ENCODE measurements around the gene TRIM29.

TRIM29 gene

DNA sequence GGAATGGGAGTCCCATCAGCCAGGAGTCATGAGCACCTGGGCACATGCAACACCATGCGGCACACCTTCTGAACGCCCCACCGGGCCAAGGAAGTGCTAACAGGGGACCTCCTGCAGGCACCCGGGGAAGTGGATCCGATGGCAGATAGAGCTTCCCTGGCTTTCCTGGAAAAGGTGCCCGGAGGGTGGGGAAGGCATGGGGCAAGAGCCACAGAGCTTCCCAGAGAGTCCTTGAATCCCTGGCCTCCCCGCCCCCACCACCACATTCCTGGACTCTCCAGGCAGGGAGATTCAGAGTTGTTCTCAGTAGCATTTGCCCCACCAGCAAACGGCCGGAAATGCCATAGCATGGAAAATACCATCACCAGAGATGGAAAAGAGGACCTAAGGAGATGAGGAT is 8.3 kb downstream of the TRIM29 start:
- no peaks in the 10 kb centered on the region for H3K27me3 ChIP-seq (ENCODE audit: control insufficient read depth, insufficient read depth, low read length)
- no peak for DNase-seq (ENCODE audit: low read depth, low spot score)
- H3K27ac ChIP-seq (ENCODE audit: low read length): no peak overlapping the region
- H3K36me3 ChIP-seq (ENCODE audit: control insufficient read depth, insufficient read depth, low read length): no peaks in the 10 kb centered on the region
- WGBS (ENCODE audit: insufficient coverage, insufficient read length): no CpG with 5 or more reads among the region's 9 CpGs
- no peak overlapping the region for H3K4me3 ChIP-seq (ENCODE audit: low read length)
- H3K9me3 ChIP-seq (ENCODE audit: control insufficient read depth, insufficient read depth, low read length): no peaks in the 10 kb centered on the region
- no peaks in the 10 kb centered on the region for H3K4me1 ChIP-seq (ENCODE audit: control insufficient read depth, insufficient read depth, low read length)

DNA sequence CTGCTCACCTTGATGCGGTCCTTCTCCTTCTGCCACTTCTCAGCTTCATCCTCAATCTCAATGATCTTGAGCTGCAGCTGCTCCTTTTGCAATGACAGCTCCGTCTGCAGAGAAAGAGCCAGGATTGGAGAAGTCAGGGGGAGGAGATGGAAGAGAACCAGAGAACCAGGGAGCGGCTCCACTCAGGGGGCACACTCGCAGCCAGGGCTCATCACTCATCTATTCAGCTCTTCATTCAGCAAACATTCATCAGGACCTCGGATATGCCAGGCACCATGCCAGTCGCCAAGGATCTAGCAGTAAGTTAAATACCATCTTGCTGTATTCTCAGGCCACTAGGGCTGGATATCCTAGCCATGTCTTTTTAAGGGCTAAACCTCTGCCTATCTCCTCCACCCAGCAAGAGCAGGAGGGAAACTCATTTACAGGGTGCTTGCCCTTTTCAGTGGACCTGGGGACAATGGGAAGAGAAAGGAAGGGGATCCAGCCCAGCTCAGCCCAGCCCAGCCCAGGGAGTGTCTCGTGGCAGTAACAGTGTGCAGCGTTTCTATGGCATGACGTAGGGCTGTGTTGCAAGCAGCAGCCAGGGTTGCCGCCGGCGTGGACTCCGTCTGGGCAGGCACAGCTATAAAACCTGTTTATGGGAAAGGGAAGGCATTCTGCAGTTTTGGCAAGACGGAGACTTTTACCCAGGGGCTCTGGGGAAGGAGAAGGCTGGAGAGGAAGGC is 9.4 kb downstream of the TRIM29 start:
- Histone ChIP-seq H3K27me3 (ENCODE audit: control insufficient read depth, insufficient read depth, low read length) (no peaks in the 10 kb centered on the region), H3K9me3 (ENCODE audit: control insufficient read depth, insufficient read depth, low read length) (no peaks in the 10 kb centered on the region), H3K27ac (ENCODE audit: low read length) (no peak overlapping the region), H3K36me3 (ENCODE audit: control insufficient read depth, insufficient read depth, low read length) (no peaks in the 10 kb centered on the region), H3K4me1 (ENCODE audit: control insufficient read depth, insufficient read depth, low read length) (no peaks in the 10 kb centered on the region), H3K4me3 (ENCODE audit: low read length) (no peak overlapping the region)
- no peak for DNase-seq (ENCODE audit: low read depth, low spot score)
- no CpG with 5 or more reads among the region's 14 CpGs for WGBS (ENCODE audit: insufficient coverage, insufficient read length)

DNA sequence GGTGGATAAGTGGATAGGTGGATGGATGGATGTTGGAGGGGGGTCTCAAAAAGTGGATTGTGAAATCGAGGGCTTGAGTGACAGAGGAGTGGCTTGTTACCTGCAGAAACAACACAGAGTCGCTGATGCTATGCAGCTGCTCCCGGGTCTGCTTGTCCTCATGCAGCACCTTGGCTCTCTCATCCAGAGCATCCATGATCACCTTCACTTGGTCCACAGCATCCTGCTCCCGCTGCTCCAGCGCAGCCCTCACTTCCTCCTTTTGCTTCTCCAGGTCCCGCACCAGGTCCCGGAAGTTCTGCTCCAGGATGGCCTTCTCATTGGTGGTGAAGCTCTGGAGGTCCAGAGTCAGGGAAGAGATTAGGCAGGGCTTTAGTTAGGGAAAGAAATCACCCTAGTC is 10.7 kb downstream of the TRIM29 start:
- H3K4me1 ChIP-seq (ENCODE audit: control insufficient read depth, insufficient read depth, low read length): no peaks in the 10 kb centered on the region
- H3K27me3 ChIP-seq (ENCODE audit: control insufficient read depth, insufficient read depth, low read length): no peaks in the 10 kb centered on the region
- H3K4me3 ChIP-seq (ENCODE audit: low read length): no peak overlapping the region
- H3K36me3 ChIP-seq (ENCODE audit: control insufficient read depth, insufficient read depth, low read length): no peaks in the 10 kb centered on the region
- H3K27ac ChIP-seq (ENCODE audit: low read length): no peak overlapping the region
- no peak for DNase-seq (ENCODE audit: low read depth, low spot score)
- no peaks in the 10 kb centered on the region for H3K9me3 ChIP-seq (ENCODE audit: control insufficient read depth, insufficient read depth, low read length)
- no CpG with 5 or more reads among the region's 7 CpGs for WGBS (ENCODE audit: insufficient coverage, insufficient read length)

DNA sequence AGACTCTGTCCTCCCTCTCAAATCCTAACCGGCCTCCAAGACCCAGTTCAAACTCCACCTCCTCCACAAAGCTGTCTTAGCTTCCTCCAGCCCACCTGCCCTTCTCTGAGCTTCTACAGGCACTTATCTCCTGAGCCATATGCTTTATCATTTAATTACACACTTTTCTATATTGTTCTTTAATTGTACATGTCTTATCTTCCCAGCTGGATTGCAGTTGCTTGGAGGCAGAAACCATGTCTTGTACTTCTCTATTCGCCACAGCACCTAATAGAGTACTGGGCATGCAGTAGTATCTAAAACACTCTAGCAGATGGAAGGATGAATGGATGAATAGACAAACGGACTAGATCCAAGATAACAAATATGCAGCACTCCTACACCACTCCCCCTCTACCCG is 11.3 kb downstream of the TRIM29 start:
- DNase-seq (ENCODE audit: low read depth, low spot score): no peak
- H3K4me1 ChIP-seq (ENCODE audit: control insufficient read depth, insufficient read depth, low read length): no peaks in the 10 kb centered on the region
- H3K36me3 ChIP-seq (ENCODE audit: control insufficient read depth, insufficient read depth, low read length): no peaks in the 10 kb centered on the region
- WGBS (ENCODE audit: insufficient coverage, insufficient read length): no CpG with 5 or more reads among the region's 4 CpGs
- no peaks in the 10 kb centered on the region for H3K27me3 ChIP-seq (ENCODE audit: control insufficient read depth, insufficient read depth, low read length)
- H3K9me3 ChIP-seq (ENCODE audit: control insufficient read depth, insufficient read depth, low read length): no peaks in the 10 kb centered on the region
- H3K27ac ChIP-seq (ENCODE audit: low read length): no peak overlapping the region
- H3K4me3 ChIP-seq (ENCODE audit: low read length): no peak overlapping the region

DNA sequence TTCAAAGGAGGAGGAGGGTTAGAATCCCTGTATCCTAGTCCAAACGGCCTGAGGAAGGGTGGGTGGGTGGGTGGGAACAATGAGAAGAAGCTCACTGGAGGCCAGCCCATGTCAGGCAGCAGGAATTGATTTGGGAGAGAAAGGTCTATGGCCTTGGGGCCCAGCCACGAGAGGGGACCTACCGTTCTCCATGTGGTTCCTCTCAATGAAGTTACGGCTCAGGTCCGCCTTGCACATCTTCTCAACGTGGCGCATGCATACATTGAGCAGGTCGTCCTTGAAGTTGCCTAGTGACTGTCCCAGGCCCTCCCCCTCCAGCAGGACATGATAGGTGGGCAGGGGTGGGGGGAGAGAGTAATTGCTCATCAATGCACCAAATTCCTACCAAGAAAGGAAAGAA is 12.4 kb downstream of the TRIM29 start:
- H3K4me1 ChIP-seq (ENCODE audit: control insufficient read depth, insufficient read depth, low read length): no peaks in the 10 kb centered on the region
- DNase-seq (ENCODE audit: low read depth, low spot score): no peak
- no peaks in the 10 kb centered on the region for H3K27me3 ChIP-seq (ENCODE audit: control insufficient read depth, insufficient read depth, low read length)
- H3K27ac ChIP-seq (ENCODE audit: low read length): no peak overlapping the region
- no CpG with 5 or more reads among the region's 8 CpGs for WGBS (ENCODE audit: insufficient coverage, insufficient read length)
- no peaks in the 10 kb centered on the region for H3K9me3 ChIP-seq (ENCODE audit: control insufficient read depth, insufficient read depth, low read length)
- H3K4me3 ChIP-seq (ENCODE audit: low read length): no peak overlapping the region
- H3K36me3 ChIP-seq (ENCODE audit: control insufficient read depth, insufficient read depth, low read length): no peaks in the 10 kb centered on the region

DNA sequence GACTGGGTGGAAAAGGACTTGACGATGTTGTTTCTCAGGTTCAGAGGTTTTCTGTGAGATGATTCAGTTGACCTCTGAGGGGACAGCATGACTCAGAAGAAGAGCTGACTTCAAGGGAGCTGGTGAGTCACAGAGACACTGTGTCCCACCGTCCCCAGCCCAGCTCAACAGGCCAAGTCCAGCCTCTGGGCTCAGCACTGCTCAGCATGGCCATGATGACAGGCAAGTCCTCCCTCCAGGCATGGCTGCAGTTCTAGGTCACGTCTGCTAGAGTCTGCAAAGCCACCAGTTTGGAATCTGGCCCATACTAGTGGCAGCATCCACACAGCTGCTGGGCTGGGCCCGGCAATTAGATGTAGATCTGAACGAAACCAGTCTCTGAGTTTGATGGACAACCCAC is 12.9 kb downstream of the TRIM29 start:
- no peaks in the 10 kb centered on the region for H3K4me1 ChIP-seq (ENCODE audit: control insufficient read depth, insufficient read depth, low read length)
- WGBS (ENCODE audit: insufficient coverage, insufficient read length): no CpG with 5 or more reads among the region's 5 CpGs
- no peak overlapping the region for H3K4me3 ChIP-seq (ENCODE audit: low read length)
- H3K36me3 ChIP-seq (ENCODE audit: control insufficient read depth, insufficient read depth, low read length): no peaks in the 10 kb centered on the region
- no peak for DNase-seq (ENCODE audit: low read depth, low spot score)
- H3K27ac ChIP-seq (ENCODE audit: low read length): no peak overlapping the region
- H3K27me3 ChIP-seq (ENCODE audit: control insufficient read depth, insufficient read depth, low read length): no peaks in the 10 kb centered on the region
- H3K9me3 ChIP-seq (ENCODE audit: control insufficient read depth, insufficient read depth, low read length): no peaks in the 10 kb centered on the region

DNA sequence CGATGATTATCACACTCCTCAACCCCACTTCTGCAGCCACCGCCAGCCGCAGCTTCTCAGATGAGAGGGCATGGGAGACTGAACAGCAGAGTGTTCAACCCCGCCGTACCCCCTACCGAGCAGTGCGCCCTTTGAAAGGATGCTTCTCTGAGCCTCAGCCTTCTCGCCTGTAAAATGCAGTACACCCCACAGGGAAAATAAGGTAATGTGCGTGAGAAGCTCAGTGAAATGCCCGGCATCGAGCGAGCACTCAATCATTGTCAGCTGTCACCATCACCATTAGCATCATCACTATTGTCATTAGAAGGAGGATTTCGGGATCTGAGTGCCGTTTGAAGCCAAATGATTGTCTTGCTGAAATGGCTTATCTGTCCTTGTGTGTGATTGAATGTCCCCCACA is 13.6 kb downstream of the TRIM29 start:
- no peaks in the 10 kb centered on the region for H3K27me3 ChIP-seq (ENCODE audit: control insufficient read depth, insufficient read depth, low read length)
- H3K4me3 ChIP-seq (ENCODE audit: low read length): no peak overlapping the region
- no peaks in the 10 kb centered on the region for H3K9me3 ChIP-seq (ENCODE audit: control insufficient read depth, insufficient read depth, low read length)
- H3K4me1 ChIP-seq (ENCODE audit: control insufficient read depth, insufficient read depth, low read length): no peaks in the 10 kb centered on the region
- WGBS (ENCODE audit: insufficient coverage, insufficient read length): no CpG with 5 or more reads among the region's 14 CpGs
- no peaks in the 10 kb centered on the region for H3K36me3 ChIP-seq (ENCODE audit: control insufficient read depth, insufficient read depth, low read length)
- no peak for DNase-seq (ENCODE audit: low read depth, low spot score)
- no peak overlapping the region for H3K27ac ChIP-seq (ENCODE audit: low read length)

DNA sequence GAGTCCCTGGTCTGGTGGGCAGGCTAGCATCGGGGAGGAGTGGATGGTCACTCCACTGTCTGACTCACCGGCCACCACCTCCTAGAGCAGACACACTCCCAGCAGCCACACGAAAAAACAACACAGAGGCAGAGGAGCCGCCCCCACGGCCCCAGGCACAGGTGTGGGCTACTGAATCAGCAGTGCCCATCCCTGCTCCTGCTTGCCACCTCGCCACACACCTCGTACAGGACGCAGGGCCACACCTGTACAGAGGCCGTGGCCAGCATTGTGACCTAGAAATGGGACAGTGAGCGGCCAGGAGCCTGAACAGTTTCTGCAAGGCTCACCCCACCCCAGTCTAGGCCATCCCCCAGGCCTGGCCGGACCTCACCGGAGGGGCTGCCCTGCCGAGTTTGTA is 14.0 kb downstream of the TRIM29 start:
- Histone ChIP-seq H3K27ac (ENCODE audit: low read length) (no peak overlapping the region), H3K9me3 (ENCODE audit: control insufficient read depth, insufficient read depth, low read length) (no peaks in the 10 kb centered on the region), H3K4me1 (ENCODE audit: control insufficient read depth, insufficient read depth, low read length) (no peaks in the 10 kb centered on the region), H3K27me3 (ENCODE audit: control insufficient read depth, insufficient read depth, low read length) (no peaks in the 10 kb centered on the region), H3K36me3 (ENCODE audit: control insufficient read depth, insufficient read depth, low read length) (no peaks in the 10 kb centered on the region), H3K4me3 (ENCODE audit: low read length) (no peak overlapping the region)
- no peak for DNase-seq (ENCODE audit: low read depth, low spot score)
- WGBS (ENCODE audit: insufficient coverage, insufficient read length): no CpG with 5 or more reads among the region's 13 CpGs

DNA sequence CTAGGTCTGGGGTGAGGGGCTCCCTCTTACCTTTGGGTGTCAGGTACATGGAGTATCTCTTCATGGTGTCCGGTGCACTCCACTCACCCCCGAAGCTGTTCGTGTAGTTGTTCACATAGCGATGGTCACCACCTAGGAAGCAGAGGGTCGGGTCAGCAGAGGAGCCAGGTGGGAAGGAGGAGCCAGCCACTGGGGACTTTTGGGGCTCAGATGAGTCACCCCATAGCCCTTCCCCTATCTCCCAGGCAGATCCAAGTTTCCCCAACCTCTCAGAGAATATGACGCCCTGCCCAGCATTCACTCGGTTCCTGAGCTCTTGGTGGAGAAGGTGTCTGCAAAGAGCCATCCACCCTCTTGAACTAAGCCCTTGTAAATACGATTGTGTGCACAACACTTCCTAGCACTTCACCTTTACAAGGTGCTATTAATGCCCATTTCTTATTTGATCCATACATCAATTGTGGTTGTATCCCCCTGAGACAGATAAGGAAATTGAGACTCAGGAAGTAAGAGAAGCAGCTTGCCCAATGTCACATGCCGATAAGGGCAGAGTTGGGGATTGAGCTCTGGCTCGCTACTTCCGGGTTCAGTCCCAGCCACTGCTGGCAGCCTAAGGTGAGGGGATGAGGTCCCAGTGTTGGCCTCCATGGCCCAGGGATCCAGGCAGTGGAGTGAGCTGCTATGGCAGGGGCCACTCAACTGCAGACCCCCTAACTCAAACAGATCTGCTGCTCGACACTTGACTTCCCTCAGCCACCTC is 14.8 kb downstream of the TRIM29 start:
- Histone ChIP-seq H3K9me3 (ENCODE audit: control insufficient read depth, insufficient read depth, low read length) (no peaks in the 10 kb centered on the region), H3K36me3 (ENCODE audit: control insufficient read depth, insufficient read depth, low read length) (no peaks in the 10 kb centered on the region), H3K27ac (ENCODE audit: low read length) (no peak overlapping the region), H3K27me3 (ENCODE audit: control insufficient read depth, insufficient read depth, low read length) (no peaks in the 10 kb centered on the region), H3K4me1 (ENCODE audit: control insufficient read depth, insufficient read depth, low read length) (no peaks in the 10 kb centered on the region), H3K4me3 (ENCODE audit: low read length) (no peak overlapping the region)
- 100% methylated on average over 1 of the region's 12 CpGs for WGBS (ENCODE audit: insufficient coverage, insufficient read length)
- DNase-seq (ENCODE audit: low read depth, low spot score): no peak

DNA sequence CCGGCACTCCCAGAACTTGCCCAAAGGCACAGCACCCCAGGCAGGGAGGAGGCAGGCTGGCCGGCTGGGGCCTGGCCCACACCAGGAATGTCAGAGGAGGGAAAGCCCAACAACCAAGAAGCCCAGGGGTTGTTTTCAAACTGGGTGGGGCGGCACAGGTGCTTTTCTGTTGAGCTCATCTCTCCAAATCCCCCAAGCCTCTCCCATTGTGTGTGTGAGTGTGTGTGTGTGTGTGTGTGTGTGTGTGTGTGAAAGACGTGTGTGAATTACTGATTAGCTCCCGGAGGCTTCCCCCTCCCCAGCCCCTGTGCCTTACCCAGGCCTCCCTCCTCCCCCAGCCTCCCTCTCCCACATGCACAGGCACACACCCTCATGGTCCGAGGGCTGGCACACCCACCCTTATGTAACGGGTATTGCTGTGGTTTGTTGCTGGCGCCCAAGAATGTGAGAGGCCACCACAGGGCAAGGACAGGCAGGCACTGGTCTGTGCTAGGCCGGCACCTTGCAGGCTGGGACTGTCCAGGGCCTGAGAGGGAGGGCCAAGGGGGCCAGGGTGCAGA is 15.9 kb downstream of the TRIM29 start:
- DNase-seq (ENCODE audit: low read depth, low spot score): no peak
- Histone ChIP-seq H3K4me1 (ENCODE audit: control insufficient read depth, insufficient read depth, low read length) (no peaks in the 10 kb centered on the region), H3K9me3 (ENCODE audit: control insufficient read depth, insufficient read depth, low read length) (no peaks in the 10 kb centered on the region), H3K27ac (ENCODE audit: low read length) (no peak overlapping the region), H3K36me3 (ENCODE audit: control insufficient read depth, insufficient read depth, low read length) (no peaks in the 10 kb centered on the region), H3K4me3 (ENCODE audit: low read length) (no peak overlapping the region), H3K27me3 (ENCODE audit: control insufficient read depth, insufficient read depth, low read length) (no peaks in the 10 kb centered on the region)
- no CpG with 5 or more reads among the region's 9 CpGs for WGBS (ENCODE audit: insufficient coverage, insufficient read length)
